NCI-H128 (cell line): ENCODE results near the gene SVIL.

ENCODE experiments used
- DNase-seq: peaks from one replicate; lab custom pipeline; 2025; ENCODE audit not compliant: unreplicated experiment; lab: John Stamatoyannopoulos, UW

Gene SVIL

DNA sequence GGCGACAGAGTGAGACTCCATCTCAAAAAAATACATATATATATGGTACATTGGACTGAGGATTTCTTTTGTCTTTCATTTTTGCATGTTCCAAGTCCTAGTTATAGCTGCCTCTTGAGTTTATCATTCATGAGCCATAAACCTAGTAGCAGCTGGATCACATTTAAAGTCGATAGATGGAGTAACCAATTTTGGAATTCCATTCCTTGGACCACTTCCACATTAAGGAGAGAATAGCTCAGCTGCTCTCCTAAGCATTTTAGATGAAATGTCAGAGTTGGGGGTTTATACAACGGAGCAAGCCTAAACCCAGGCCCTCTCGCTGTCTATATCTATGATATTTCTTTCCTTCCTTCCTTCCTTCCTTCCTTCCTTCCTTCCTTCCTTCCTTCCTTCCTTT, 204.7 kb downstream of the SVIL start:
- no peak for DNase-seq

DNA sequence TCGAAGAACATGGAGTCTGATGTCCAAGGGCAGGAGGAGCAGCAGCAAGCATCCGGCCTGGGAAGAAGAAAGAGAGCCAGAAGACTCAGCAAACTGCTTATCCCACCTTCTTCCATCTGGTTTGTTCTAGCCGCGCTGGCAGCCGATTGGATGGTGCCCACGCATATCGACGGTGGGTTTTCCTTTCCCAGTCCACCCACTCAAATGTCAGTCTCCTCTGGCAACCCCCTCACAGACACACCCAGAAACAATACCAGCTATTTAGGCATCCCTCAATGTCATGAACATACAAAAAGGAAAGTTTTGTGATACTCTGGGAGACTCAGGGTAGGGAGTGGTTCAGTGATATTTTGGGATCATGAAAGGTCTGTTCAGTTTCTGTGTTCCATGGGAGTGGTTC, 206.3 kb downstream of the SVIL start:
- DNase-seq, result no peak

DNA sequence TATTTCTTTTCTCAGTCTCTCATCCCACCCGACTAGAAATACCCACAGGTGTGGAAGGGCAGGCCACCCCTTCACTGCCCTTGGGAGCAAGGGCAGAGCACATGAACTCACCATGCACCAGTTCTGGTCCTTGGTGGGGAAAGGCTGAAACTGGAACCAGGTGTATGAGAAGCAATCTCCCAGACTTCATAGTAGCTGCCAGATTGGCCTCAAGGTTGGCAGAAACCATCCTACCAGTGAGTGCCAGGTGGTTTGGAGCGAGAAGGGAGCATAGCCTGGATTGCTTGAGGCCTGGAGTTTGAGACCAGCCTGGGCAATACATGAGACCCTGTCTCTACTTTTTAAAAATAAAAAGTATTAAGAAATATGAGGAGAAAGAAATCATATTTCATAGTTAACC, 207.1 kb downstream of the SVIL start:
- DNase-seq, result no peak

DNA sequence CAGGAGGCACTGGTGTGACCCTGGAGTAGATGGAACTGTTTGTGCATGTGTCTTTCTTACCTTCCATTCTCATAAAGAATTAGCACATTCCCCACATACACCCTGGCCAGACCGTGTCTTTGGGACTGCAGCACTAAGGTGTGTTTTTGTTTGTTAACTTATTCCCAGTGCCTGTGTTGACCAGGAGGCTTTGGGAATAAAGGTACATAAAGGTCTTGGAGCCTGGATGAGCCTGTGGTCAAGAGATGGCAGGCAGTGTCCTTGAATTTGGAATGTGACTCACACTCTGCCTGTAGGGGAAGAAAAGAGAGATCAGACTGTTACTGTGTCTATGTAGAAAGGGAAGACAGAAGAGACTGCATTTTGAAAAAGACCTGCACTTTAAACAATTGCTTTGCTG, 208.4 kb downstream of the SVIL start:
- DNase-seq, result no peak

DNA sequence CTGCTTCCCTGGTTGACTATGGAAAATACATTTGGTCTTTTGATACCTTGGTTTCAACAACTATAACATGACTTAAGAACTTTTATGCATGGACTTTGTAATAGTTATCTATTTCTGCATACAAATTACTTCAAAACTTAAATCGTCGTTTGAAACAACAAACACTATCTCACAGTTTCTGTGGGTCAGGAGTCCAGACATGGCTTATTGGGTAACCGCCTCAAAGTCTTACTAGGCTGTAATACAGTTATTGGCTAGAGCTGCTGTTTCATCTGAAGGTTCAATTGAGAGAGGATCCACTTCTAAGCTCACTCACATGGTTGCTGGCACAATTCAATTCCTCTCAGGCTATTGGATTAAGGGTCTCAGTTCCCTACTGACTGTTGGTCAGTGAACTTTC, 210.8 kb downstream of the SVIL start:
- no peak for DNase-seq

DNA sequence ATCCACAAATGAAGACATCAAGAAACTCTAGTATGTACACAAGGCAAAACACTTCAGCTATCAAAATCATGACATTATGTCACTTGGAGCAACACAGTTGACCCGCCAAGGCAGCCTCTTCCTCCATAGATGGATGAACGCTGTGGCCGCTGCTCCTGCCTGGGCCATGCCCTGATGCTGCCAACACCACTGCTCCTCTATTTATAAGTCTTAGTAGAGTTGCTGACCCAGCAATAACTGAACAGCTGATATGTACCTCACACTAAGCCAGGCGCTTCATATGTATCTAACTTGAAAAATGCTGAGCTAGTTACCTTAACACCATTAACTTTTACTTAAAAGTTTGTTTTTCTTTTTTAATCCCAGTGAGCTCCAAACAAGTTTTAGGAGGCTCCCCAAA, 214.0 kb downstream of the SVIL start:
- DNase-seq, result no peak

DNA sequence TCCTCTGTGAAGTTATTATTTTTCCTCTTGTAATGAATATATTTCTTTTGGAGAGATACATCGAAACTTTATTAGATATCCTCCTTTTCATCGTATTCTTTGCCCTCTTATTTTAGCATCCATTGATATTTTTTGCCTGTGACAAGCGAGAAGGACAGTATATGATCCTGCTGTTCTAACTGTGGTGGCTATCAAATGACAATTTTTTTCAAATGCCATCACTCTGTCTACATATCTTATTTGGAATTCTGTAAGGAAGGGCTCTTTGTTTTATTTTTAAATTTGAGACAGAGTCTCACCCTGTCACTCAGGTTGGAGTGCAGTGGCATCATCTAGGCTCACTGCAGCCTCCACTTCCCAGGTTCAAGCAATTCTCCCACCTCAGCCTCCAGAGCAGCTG, 217.4 kb downstream of the SVIL start:
- DNase-seq, result no peak

DNA sequence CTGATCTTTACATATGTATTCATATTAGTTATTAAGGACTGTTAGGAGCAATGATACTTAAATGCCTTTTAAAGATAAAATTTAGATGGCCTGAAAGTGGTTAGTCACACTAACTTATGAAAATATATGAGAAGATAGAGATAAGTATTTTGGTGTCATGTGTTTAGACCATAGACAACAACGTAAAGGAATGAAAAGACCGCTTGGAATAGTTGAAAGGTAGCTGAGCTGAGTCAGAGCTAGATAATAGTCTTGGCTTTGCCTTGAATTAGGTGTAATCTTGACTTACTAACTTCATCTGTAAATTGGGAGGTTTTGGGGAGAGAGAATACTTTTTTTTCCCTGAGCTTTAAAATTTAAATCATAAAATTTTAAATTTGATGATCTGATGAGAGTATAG, 218.9 kb downstream of the SVIL start:
- DNase-seq, result no peak

DNA sequence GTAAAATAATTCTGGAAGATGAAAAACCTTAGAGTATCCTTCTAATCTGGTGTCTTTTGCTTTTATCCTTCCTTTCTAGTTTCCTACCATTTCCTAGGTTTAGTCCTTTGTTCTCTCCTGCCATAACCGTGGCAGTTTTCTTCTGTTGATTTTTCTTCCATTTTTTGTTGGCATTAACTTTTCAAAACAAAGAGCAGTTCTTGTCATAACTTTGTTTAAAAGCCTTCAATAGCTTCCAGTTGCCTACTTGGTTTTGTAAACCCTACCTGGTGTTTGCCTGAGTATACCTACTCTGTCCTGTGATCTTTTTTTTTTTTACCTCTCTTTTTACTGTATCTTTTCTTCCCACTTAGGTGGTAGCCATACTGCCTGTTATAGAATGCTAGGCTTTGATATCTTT, 220.3 kb downstream of the SVIL start:
- DNase-seq, result no peak

DNA sequence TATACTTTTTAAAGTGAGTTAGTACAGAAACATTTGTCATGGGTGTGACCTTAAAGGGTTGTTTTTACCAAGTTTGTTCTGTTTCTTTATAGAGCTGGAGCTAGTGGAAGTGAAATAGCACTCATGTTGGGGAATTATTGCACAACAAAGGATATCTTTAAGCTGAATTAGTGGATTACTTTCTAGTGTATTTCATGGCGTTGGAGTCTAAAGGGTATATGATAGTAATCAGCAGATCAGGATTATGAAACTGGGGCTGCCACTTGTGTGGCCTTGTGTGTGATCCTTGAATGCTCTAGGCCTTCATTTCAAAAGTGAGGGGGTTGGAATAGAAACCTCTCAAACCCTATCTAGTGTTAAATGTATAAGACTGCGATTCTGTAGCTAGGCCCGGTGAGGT, 222.3 kb downstream of the SVIL start:
- DNase-seq, result no peak

DNA sequence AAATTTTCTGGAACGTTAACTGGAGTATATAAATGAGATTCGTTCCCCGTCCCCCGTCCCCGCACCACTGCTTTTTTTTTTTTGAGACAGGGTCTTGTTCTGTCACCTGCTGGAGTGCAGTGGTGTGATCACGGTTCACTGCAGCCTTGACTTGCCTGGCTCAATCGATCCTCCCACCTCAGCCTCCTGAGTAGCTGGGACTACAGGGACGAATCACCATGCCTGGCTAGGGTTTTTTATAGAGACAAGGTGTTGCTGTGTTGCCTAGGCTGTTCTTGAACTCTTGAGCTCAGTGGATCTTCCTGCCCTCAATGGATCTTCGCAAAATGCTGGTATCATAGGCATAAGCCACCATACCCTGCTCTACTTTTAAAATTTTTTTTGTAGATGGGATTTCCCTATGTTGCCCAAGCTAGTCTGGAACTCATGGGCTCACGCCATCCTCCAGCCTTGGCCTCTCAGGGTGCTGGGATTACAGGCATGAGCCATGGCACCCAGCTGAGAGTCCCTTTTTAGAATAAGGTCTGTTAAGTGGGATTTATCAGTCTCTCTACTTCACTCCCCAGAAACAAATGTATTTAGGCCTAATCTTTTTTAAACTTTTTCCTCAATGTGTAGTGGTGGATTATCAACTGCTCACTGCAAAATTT, 223.0 kb downstream of the SVIL start:
- DNase-seq, result no peak

DNA sequence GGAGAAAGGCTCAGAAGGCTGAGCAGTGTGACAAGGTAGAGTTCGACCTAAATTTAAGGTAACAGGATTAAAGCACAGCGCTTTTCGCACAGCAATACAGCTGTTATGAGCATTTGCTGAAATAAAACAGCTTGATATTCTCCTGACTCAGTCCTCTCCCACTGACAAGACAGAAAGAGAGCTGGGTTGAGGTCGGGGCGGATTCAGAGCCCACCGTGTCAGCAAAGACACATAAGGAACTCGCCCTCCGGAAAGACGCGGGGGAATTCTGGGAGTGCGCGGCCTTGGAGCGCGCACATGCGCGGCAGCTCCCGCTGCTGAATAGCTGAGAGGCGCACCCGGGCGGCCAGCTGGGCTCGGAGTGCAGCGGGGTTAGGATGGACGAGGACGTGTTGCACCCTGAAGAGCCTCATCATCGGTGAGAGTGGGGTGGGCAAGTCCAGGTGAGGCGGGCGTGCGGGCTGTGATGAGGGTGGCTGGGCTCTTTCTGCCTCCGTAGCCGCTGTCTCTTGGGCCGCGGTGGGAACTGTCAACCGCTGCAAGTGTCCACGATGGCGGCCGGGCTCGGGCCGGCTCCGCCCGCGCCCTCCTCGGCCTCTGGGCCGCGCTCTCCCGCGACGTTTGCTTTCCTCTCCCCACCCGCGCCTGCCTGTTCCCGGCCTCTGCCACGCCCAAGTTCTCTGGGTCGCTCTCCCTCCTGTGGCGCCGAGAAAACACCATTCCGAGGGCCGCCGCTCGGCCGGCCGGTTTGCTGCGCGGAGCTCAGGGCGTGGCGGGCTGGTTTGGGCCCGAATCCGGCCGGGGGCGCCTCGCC, 225.3 kb downstream of the SVIL start:
- DNase-seq, result peak; percentile 35

DNA sequence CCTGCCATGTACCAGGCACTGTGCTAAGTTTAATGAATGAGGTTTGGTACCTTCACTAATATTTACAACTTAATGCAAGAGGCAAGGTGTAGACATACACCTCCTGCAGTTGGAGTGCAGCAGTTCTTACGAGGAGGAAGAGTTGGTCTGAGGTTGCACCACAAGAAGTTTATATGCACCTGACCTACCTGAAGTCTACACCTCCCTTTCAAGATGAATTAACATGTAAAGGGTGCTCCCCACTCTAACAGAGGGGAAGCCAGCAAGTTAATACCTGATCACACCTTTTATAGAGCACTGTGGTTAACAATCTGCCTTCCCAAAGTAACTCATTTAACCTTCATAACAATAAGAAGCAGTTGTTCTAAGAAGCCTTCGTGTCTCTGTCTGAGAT, 225.9 kb downstream of the SVIL start:
- DNase-seq, result no peak
